GM18520 (cell line): ENCODE results near the gene KCND3.

ENCODE experiments used
- ATAC-seq: cut with Tn5 transposase; IDR thresholded peaks from one replicate; pipeline ENCODE4 v1.9.1; 2021; ENCODE audit not compliant: unreplicated experiment

The KCND3 gene

DNA sequence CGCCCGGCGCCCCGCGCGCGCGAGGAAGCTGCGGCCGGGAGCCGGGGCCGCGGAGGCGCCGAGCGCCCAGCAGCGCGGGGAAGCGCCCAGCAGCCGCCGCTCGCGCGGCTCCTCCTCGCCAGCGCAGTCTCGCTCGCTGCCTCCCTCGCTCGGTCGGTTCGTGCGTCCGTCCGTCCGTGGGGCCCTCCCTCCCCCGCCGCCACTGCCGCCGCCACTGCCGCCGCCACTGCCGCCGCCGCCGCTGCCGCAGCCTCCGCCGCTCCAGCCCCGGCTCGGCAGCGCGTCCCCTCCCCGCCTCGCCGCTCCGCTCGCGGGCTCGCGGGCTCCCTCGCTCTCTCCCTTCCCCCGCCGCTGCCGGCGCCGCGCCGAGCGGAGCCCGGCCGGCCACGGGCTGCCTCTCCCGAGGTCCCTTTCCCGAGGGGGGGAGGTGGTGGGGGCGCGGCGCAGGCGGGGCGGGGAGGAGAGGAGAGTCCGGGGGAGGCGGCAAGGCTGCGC is at the start of gene KCND3:
TSS of gene KCND3 (minus strand) at position 138 of the 495 bp plus-strand sequence.
- no peak for ATAC-seq

DNA sequence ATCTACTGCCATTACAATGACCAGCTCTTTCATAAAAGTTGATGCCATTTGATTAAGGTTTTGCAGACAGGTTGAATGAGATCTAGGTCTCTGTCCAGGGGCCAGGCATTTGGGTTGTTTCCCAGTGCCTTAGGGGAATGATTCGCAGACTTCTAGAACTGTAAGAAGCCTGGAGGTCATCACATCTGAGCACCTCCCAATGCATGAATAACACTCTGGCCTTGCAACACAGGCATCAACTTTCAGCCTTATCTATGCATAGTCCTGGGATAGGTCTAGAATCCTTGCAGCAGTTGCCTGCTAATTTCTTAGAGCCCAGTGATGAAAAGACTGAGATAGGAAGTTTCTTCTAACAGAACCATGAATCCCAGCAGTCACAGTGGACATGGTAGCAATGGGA is 44.8 kb upstream of the KCND3 start:
- ATAC-seq, result no peak

DNA sequence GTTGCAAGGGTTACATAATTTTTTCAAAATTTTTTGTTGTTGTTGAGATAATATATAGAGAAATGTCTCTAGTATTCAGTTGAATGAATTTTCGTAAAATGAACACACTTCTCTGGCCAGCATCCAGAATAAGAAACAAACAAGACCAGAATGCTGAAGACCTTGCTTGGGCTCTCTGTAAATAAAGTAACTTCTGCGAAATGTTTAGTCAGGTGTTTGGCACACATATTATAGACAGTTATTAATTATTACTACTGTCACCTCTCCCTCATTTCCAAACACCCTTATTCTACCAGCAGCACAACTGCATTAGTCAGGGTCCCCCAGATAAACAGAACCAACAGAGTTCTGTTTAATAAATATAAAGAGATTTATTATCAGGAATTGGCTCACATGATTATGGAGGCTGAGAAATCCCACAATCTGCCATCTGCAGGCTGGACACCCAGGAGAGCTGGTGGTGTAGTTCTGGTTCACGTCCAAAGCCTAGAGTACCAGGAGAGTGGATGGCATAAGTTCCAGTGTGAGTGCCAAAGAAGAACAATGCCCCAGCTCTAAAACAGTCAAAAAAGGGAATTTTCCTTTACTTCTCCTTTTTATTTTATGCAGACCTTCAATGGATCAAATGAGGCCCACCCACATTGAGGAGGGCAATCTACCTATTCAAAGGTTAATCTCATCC is 44.1 kb upstream of the KCND3 start:
- ATAC-seq, result no peak

DNA sequence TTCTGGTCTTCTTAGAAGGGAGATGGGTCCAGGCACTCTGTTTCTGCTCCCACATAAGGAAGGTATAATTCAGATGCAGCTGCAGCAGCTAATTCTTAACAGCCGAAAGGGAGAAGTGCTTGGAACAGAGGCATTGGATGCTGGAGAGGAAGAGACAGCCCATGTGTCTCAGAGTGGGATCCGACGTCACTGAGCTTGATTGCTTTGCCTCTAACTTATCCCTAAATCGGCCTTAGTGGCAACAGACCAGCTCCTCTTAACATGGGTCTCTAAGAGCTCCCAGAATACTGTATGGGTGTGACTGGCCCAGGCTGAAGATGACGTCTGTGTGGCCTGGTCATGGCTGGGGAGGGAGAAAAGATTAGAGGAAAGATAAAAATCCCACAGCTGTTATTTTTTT is 40.7 kb upstream of the KCND3 start:
- ATAC-seq, result no peak

DNA sequence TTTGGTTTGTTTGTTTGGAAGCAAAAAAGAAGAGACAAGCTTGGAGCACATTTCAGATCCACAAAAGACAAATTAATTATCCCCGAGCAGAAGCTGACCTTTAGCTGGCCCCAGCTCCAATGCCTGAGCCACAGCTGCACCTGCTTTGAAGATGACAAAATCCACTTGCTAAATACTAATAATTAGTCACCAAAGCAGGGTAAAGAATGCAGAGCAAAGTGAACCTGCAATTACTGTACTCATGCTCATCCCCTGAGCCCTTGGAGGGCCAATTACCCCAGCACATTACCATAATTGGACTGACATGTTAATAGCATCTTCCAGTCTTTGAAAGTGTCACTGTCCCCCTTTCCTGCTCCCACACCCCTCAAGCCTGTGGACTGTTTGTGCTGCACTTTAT is 38.2 kb upstream of the KCND3 start:
- ATAC-seq, result no peak

DNA sequence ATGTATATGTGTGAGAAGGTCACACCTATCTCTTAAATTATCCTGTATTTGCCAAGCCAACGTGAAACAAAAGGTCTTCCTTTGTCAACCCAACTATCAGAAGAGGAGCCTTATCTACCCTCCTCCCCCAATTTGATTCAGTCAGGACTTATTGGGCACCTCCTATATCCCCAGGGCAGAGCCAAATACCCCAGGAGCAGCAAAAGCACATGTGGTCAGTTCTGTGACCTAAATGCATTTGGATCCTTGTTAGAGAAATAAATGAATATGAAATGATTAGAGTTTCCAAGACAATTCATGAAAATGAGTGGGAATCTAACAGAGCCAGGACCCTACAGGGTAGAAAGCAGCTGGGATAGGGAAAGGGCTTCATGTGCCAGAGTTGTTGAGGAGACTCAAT is 37.0 kb upstream of the KCND3 start:
- ATAC-seq, result no peak

DNA sequence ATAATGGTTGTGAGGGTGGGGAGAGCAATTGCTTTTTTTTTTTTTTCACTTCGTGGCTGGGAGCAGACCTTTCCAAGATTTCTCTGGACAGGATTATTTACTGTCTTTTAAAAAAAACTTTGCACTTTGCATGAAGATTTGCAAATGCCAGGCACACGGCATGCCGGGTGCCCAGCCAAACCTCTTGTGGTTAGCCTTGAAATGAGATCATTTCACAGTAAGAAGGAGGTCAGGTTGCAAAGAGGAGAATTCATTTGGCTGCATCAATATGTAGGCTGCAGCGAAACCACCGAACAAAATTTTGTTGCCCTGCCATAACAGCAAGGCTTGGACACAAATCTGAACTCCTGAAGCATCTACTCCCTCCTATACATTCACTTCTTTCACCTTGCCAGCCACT is 36.5 kb upstream of the KCND3 start:
- no peak for ATAC-seq

DNA sequence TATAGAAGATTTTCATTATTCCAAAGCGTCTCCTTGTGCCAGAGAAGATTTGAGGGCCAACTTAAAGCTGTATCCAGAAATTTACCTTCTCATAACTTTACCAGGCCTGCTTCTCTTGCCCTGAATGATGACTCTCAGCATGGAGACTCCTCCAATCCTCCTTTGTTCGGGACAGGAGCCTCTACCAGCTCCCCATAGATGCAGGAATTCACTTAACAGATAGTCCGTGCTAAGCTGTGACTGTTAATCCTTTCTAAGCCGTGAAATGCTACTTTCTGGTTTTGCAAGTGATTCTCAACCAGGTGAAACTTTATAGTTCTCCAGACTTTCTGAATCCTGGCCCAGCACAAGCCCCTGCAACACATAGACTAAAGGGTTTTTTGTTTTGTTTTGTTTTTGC is 31.8 kb upstream of the KCND3 start:
- no peak for ATAC-seq

DNA sequence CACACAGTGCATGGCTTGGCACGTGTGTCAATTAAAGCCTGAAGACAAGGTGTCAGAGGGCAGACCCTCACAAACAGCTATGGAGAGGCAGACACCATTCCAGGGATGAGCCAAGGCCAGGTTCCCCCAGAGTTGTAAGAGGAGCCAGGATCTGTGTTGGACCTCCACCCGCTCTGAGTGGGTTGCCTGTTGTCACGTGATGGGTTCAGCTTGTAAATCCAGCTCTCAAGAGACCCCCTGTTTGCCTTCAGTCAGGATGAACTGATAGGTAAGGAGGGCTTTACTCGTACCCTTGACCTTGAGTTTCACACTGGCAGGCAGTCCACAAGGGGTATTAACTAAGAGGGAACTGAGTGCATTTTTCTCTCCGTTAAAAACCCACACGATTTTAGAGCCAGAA is 27.7 kb upstream of the KCND3 start:
- ATAC-seq, result no peak

DNA sequence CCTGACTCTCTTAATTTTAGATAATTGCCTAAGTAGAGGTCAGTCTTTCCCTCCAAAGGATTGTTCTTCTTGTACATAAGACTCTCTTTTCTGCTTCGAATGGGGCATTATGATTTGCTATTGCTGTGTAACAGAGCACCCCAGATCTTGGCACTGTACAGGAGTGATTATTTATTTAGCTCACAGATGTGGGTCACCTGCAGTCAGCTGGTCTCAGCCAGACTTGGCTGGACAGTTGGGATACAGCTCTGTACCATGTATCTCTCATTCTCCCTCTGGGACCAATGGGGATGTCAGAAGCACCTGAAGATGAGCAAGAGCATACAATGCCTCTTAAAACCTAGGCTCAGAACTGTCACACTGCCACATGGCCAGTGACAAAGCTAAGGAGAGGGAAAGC is 23.4 kb upstream of the KCND3 start:
- no peak for ATAC-seq

DNA sequence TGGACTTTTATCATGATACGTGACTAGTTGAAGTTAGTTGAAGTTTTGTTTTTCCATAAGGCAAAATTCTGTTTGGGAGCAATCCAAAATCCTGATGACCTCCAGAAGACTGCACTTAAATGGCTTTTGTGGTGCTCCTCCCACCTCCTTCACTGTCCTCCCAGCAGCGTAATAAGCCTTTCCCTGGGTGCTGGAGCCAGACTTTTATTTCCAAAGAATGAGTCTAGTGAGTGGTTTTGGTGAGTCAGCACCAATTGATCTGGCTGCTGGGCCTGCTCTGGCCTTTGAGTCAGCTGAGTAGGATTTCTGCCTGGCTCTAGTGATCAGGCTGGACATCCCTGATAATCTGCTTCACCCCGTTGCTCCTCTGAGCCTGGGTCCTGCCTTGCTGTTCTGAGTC is 21.7 kb upstream of the KCND3 start:
- no peak for ATAC-seq

DNA sequence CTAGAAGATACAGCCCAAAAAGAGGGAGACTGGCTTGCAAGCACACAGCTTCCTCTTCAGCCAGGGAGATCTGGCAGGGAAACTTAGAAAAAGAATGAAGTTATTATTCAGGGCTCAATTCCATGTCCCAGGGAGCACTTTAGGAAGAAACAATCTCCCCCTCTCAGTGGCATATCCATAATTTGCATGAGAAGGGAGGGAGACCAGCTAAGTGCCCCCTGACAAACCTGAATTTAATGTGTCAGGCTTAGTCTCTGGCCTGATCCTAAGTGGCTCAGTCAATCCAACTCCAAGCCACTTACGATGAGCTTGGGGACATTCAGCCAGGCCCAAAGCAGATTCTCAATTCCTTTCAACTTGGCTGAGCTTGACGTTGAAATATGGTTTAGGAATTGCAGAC is 17.7 kb upstream of the KCND3 start:
- ATAC-seq, result no peak

DNA sequence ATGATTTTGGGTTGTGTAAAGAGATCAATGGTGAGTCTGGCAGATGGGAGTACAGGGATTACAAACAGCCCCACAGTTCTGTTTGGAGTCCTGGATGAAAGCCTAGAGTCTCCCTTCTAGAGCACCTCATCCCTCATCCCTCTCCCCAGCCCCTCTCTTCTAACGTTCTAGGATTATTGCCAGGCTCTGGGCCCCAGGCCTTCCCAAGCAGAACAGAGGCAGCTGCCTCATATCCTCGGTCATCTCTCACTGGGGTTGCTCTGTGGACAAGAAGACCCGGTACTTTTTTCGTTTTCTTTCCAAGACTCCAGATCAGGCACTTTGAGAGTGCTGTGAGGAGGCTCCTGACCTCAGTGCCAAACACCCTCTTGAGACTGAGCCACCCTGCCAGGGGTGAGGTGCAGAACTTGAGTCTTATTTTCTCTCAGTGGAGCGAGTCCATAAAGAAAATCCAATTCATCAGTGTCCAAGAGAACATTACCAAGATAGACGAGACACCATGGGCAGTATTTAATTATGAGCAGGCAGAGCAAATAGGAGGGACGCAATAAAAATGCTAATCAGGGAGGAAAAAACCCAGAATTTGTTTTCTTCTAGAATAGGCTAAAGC is 17.1 kb upstream of the KCND3 start:
- ATAC-seq, result no peak

DNA sequence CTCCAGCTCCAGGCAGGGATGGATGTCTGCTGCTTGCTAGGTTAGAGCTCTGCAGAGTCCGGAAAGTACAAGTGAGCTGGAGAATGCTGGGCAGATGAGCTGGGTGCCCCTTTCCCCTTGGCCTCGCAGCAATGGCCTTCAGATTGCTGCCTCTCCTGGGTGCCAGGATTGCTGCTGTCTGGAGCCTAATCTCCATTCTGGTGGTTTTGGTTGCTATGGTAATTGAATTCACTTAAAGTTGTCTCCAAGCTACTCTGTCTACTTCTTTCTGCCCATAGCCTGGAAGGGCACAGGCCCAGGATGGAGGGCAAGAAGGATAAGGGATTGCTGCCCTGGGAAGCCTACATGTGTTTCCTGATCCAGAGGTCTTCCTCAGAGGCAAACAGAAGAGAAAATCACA is 14.6 kb upstream of the KCND3 start:
- ATAC-seq, result no peak

DNA sequence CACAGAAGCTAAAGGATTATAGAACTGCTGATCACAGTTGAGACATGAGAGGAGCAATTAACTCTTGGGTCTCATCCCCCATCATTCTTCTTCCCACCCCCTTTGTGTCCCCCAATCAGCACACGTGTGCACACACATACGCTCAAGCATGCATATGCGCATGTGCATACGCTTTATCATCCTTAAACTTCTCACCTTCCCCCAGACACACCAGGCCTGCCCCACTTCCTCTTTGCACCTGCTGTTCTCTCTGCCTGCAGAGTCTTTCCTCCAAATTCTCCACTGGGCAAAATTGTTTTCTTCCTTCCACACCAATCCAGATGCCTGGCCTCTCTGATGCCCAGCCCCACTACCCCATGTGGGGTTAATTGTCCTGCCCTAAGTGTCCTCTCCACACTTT is 13.0 kb upstream of the KCND3 start:
- ATAC-seq, result no peak

DNA sequence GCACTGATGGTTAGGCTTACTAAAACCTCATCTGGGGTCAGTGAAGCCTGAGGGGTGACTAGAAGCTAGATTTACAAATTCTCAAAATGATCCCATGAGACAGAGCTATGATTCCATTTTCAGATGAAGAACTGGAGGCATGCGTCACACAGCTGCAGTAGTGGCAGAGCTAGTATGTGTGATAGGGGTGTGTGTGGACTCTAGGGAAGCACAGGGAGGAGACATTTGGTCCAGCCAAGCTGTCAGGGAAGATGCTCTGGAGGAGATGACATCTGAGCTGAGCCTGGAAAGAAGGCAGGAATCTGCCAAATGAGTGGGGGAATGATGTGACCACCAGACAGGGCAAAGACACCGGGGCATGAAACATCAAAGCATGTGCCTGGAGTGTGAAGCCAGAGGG is 12.0 kb upstream of the KCND3 start:
- no peak for ATAC-seq

DNA sequence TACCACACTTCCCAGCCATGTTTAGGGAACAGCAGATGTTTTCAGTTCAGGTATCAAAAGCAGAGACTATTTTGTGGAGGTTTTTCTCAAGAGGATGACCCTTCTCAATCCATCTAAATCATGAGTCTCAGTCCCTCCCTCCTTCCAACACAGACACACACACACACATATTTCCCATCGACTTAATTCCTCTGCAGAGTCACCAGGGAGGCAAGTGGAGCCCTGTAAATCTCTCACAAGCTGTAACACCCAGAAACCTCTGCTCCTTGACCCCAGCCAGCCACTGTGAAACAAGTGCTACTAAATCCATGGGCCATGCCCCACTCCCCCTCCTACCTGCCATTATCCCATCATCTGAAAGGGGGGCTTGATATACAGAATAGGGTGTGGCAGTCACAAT is 10.6 kb upstream of the KCND3 start:
- no peak for ATAC-seq

DNA sequence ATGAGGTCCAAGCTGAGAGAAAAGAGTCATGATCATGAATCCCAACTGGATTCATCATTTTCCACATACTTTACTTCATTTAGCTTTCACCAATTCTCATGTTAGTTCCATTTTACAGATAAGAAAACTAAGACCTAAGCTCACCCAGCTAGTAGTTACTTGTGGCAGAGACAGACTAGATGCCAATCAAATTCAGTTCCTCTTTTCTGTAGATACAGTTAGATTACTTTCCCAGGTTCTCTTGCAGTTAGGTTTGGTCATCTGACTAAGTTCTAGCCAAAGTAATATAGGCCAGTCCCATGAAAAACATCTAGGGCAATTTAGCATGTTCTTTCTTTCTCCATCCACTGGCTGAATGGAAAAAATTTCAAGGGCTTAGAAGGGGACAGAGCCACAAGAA is 8.9 kb upstream of the KCND3 start:
- ATAC-seq, result no peak

DNA sequence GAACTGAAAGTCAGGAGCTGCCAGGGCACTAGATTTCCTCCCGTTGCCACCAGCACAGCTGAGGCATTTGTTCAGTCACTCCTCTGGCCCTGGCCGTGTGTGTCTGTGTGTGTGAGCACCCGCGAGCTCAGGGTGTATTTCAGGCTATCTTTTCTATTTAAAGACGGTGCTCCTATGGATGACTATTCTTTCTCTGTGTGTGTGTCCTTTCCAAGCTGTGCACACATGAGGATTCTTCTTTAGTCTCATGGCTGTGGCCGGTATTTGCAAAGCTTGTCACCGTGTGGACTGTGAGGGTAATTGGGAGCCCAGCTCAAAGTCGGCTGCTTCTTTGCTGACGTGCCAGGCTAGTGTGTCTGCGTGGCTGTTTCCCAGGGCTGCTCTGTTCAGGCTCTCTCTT is 3.0 kb upstream of the KCND3 start:
- no peak for ATAC-seq

DNA sequence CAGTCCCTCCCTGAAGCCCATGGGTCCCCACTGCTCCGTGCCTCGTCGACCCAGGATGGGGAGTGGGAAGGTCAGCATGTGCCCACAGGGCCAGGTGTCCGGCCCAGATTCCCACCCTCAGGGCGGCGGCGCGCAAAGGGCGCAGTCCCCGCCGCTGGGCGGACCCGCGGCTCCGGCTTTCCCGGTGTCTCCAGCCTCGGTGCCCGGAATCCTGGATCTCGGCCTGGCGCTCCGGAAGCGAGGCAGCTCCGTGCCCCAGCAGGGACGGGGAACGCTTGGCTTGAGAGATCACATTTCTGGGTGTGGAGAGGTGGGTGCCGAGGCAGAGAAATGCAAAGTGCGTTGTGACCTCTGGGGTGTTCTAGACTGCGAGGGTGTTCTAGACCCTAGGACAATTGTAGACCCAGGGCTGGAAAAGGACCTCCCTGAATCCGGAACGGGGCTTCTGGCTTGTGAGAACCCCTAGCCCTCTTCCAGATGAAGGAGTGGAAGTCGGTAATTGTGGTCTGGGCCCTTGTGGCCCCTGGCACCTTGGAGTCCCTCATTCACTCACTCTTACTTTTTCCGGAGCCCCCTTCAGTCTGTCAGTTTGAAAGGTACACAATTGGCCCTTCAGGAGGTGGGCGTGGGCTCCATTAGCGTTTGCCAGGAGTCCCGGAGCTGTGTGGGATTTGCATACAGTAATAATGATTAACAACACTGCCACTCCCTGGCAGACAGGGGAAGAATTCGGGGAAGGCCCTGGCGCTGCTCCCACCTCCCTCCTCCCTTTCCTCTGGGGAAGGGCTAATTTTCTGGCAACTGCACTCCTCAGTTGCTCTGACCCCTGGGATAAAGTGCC is 1.6 kb upstream of the KCND3 start:
- no peak for ATAC-seq

DNA sequence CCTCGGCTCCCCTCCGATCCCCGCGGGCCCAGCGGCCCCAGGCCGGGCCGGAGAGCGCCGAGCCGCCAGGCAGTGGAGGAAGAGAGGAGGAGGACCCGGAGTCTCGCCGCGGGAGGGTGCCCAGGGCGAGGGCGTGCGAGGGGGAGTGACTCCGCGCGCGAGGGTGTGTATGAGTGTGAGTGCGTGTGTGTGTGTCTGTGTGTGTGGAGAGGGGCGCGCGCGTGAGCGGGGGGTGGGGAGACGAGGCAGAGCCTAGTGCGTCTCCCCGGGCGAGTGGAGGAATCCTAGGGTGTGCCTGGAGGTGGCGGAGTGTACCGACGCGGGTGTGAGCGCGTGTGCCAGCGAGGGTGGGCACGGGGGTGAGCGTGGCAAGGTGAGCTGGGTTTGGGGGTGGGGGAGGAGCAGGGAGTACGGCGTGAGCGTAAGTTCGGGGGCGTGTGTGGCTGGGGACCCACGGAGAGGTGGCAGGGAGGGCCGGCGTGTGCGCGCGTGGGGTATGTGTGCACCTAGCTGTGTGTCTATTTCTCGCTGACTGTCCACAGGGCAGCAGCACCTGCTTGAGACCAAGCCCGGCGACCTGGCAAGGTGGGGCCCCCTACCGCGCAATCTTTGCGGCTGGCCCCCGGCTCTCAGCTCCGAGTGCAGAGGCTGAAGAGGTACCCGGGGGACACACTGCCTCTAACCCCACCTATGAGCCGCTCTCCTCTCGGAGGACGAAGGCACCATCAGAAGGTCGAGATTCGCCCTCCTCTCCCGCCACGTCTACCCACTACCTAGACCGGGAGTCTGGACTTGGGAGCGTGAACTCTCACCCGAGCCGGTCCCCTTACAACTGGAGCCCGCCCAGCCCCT is 784 bp upstream of the KCND3 start:
- no peak for ATAC-seq
